Activated CD8-positive, alpha-beta T cell treated with anti-CD3 and anti-CD28 coated beads for 36 hours (primary cell): Measurements from ENCODE around the gene CNP. TPM values are rescaled to one million over a fixed set of nuclear protein-coding genes. Genes with fewer than 3 reads are reported as not detected.
A peak's percentile ranks its signal among the peaks of the same experiment; 100 is the strongest.

Experiments
- ATAC-seq: fragments of 200-7000 bp; cut with Tn5 transposase; one replicate; pipeline ENCODE4 v1.10.0; 2021; ENCODE audit warnings: mild to moderate bottlenecking, moderate library complexity
- CTCF ChIA-PET: fragments of 350-600 bp; sonication (Branson Sonifier 250); formaldehyde crosslinking; loops from one replicate; lab custom pipeline; 2021; ENCODE audit warnings: antibody characterized with exemption; lab: Charles Lee
- POLR2A ChIA-PET: fragments of 350-600 bp; sonication (Branson Sonifier 250); formaldehyde crosslinking; loops from one replicate; lab custom pipeline; 2021; ENCODE audit warnings: antibody characterized with exemption; lab: Charles Lee
- DNase-seq: peaks from one replicate; pipeline ENCODE4 v3.0.0-alpha.2; 2020
- H3K27ac Mint-ChIP-seq: one replicate; pipeline ENCODE4 v1.8.0; 2021; ENCODE audit warnings: mild to moderate bottlenecking, mixed read lengths
- H3K27me3 Mint-ChIP-seq: one replicate; pipeline ENCODE4 v1.8.0; 2021; ENCODE audit warnings: mixed read lengths
- H3K36me3 Mint-ChIP-seq: one replicate; pipeline ENCODE4 v1.8.0; 2021; ENCODE audit warnings: low read depth, mixed read lengths
- H3K4me1 Mint-ChIP-seq: one replicate; pipeline ENCODE4 v1.8.0; 2021; ENCODE audit warnings: low read depth, mixed read lengths
- H3K4me3 Mint-ChIP-seq: one replicate; pipeline ENCODE4 v1.8.0; 2021; ENCODE audit warnings: mild to moderate bottlenecking, moderate library complexity, mixed read lengths
- H3K9me3 Mint-ChIP-seq: one replicate; pipeline ENCODE4 v1.8.0; 2021; ENCODE audit warnings: mixed read lengths
- intact Hi-C: fragments of 100-400 bp; cut with micrococcal nuclease; formaldehyde crosslinking; loops from one replicate; pipeline ENCODE4 v1.10.0; 2022
- total RNA-seq, 2 experiments: library from RNA; stranded (reverse); gene quantifications; one replicate each; pipeline ENCODE4 v1.2.3, GENCODE V29; 2021
- TF ChIP-seq, protein P1 (sequence below): fragments of 200-600 bp; IDR thresholded peaks from one replicate; pipeline ENCODE4 v1.8.0; 2022; ENCODE audit warnings: antibody characterized with exemption, mild to moderate bottlenecking

Gene CNP
- total RNA-seq, 2 experiments from 2014 or later: 50.1 to 54.5 TPM

DNA sequence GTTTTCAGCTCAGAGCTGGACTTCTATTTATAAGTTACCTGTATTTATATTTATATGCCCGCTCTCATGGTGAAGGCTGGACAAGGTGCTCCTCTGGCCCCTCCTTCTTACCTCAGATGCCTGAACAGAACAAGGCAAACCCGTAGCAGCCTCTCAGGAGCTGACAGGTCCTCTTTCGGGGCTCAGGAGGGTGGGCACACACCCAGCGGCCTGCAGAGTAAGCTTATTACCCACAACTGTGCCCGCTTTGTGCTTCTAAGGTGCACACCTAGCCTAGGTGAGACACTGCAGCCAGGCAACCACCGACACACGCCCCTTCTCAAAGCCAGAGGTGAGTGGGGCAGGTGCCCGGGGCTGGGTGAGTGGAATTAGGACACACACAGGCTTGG, 58.6 kb downstream of the CNP start:
- Mint-ChIP-seq H3K4me3 (no peak overlapping the region), H3K4me1 (peaks cover 26% of the 10 kb centered on the region), H3K27me3 (peaks cover 5% of the 10 kb centered on the region), H3K27ac (no peak overlapping the region), H3K36me3 (peaks cover 11% of the 10 kb centered on the region), H3K9me3 (no peaks in the 10 kb centered on the region)
- TF ChIP-seq, protein P1, sequence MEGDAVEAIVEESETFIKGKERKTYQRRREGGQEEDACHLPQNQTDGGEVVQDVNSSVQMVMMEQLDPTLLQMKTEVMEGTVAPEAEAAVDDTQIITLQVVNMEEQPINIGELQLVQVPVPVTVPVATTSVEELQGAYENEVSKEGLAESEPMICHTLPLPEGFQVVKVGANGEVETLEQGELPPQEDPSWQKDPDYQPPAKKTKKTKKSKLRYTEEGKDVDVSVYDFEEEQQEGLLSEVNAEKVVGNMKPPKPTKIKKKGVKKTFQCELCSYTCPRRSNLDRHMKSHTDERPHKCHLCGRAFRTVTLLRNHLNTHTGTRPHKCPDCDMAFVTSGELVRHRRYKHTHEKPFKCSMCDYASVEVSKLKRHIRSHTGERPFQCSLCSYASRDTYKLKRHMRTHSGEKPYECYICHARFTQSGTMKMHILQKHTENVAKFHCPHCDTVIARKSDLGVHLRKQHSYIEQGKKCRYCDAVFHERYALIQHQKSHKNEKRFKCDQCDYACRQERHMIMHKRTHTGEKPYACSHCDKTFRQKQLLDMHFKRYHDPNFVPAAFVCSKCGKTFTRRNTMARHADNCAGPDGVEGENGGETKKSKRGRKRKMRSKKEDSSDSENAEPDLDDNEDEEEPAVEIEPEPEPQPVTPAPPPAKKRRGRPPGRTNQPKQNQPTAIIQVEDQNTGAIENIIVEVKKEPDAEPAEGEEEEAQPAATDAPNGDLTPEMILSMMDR: peak; percentile 44
- CTCF ChIA-PET: interaction anchor here (0.7 to 5.5 kb wide), 30 partner anchors 8 to 495 kb away, joined by 3 to 65 read pairs (median 5); partner anchors contain the start of genes DHX58, DNAJC7, GHDC and KAT2A
- POLR2A ChIA-PET: interaction anchor here (0.7 to 1.4 kb wide), 4 partner anchors 45 to 96 kb away, joined by 3 to 5 read pairs (median 4); partner anchors contain the start of genes DHX58 and KAT2A
- no peak for ATAC-seq
- intact Hi-C loops: no loop called here
- no peak for DNase-seq

DNA sequence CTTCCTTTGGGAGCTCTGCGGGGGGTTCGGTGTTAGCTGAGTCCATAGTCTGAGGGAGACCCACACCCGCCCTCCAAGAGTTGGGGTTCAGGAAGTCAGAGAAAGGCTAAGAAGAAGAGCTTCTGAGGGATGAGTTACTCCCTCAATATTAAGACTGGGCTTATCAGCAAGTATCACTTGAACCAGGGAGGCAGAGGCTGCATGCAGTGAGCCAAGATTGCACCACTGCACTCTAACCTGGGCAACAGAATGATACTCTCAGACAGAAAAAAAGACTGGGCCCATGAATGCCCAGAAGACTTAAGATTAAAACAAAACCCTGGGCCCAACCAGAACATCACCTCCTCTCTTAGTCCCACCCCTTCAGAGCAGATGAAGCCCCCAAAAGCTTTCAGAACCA, 59.3 kb downstream of the CNP start:
- H3K27me3 Mint-ChIP-seq: peaks cover 5% of the 10 kb centered on the region

DNA sequence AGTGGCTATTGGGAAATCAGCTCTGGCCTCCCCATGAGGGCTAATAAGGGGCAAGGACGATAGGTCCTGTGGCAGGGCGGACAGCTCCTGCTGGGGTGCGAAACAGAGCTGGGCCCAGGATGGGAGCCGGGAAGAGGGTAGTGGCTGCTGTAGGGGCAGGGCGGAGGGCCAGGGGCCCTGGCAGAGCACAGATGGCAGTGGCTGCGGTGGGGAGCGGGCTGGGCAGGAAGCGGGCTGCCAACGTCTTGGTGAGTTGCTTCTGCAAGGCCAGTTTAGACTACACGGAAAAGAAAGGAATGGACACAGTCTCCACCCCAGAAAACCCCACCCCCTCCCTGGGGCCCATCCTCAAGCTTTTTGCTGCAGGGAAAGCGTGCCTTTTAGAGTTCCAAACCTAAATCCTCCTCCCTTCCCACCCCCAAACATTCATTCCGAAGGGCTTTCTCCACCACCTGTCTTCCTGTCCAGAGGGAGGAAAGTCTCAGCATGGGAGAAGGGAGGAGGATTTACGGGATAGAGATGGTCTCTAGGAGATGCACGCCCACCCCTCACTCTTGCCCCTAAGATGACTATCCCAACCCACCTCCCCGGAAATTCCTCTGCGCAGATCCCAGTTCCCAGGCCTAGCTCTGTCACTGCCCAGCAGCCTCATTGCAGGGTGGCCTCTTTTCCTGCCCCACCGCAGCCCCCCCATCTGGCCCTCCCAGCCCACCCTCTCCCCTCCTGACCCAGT, 60.4 kb downstream of the CNP start:
- ChIA-PET CTCF (interaction anchor here (0.8 to 5.5 kb wide), 8 partner anchors 9 to 116 kb away, joined by 3 to 65 read pairs (median 13); partner anchors contain the start of genes DHX58, DNAJC7 and KAT2A), POLR2A (interaction anchor here (0.6 to 1.4 kb wide), 4 partner anchors 85 to 124 kb away, joined by 3 to 5 read pairs (median 4); partner anchors contain the start of gene KAT2A)
- no peaks in the 10 kb centered on the region for H3K9me3 Mint-ChIP-seq
- H3K27ac Mint-ChIP-seq: no peak overlapping the region
- no peak for DNase-seq
- peaks cover 11% of the 10 kb centered on the region for H3K36me3 Mint-ChIP-seq
- TF ChIP-seq, protein P1: no peak
- no peak overlapping the region for H3K4me3 Mint-ChIP-seq
- H3K27me3 Mint-ChIP-seq: peaks cover 5% of the 10 kb centered on the region
- peaks cover 14% of the 10 kb centered on the region for H3K4me1 Mint-ChIP-seq
- intact Hi-C loops: no loop called here
- ATAC-seq: no peak

More for the DNA sequence above, 59.3 kb downstream of the CNP start:
- POLR2A ChIA-PET: interaction anchor here (1.0 to 1.4 kb wide), 2 partner anchors 87 to 95 kb away, joined by 4 to 5 read pairs; partner anchors contain the start of genes DHX58 and KAT2A
- H3K36me3 Mint-ChIP-seq: peaks cover 11% of the 10 kb centered on the region
- ATAC-seq: no peak
- no peak overlapping the region for H3K27ac Mint-ChIP-seq
- peaks cover 21% of the 10 kb centered on the region for H3K4me1 Mint-ChIP-seq
- H3K4me3 Mint-ChIP-seq: no peak overlapping the region
- CTCF ChIA-PET: interaction anchor here (0.6 to 5.5 kb wide), 23 partner anchors 8 to 494 kb away, joined by 3 to 65 read pairs (median 5); partner anchors contain the start of genes DHX58, DNAJC7, KAT2A and ODAD4
- intact Hi-C loops: no loop called here
- TF ChIP-seq, protein P1: no peak
- H3K9me3 Mint-ChIP-seq: no peaks in the 10 kb centered on the region
- no peak for DNase-seq

Other genes starting within 250 kb of the CNP start
- under 1 TPM; 0.07 to 0.09 TPM for gene HAP1, start 232.2 kb upstream of the CNP start, total RNA-seq
- gene JUP, start 180.1 kb upstream of the CNP start, total RNA-seq: 1 to 10 TPM; 1.5 to 1.8 TPM
- gene P3H4, start 154.8 kb upstream of the CNP start, total RNA-seq: 1 to 10 TPM; 2.6 to 3.2 TPM
- 1 to 10 TPM in 1 of 2 experiments, under 1 TPM in 1; 0.74 to 1.2 TPM for gene FKBP10, start 153.8 kb upstream of the CNP start, total RNA-seq
- 10 to 100 TPM; 30.5 to 32.3 TPM for gene NT5C3B, start 130.6 kb upstream of the CNP start, total RNA-seq
- gene KLHL10, start 129.0 kb upstream of the CNP start, total RNA-seq: under 1 TPM in 1 of 2 experiments, not detected in 1; 0.36 TPM
- gene KLHL11, start 101.4 kb upstream of the CNP start, total RNA-seq: 10 to 100 TPM; 19.2 to 19.6 TPM
- gene ACLY, start 47.8 kb upstream of the CNP start, total RNA-seq: 100 to 1,000 TPM; 185 to 186 TPM
- gene ODAD4, start 36.2 kb upstream of the CNP start, total RNA-seq: 1 to 10 TPM in 1 of 2 experiments, under 1 TPM in 1; 0.81 to 1.4 TPM
- gene DNAJC7, start 50.6 kb downstream of the CNP start, total RNA-seq: 10 to 100 TPM; 86.7 to 90.3 TPM
- 10 to 100 TPM; 13.8 to 15.0 TPM for gene NKIRAS2, start 53.3 kb downstream of the CNP start, total RNA-seq
- gene C17orf113, start 83.8 kb downstream of the CNP start, total RNA-seq: under 1 TPM; 0.72 to 0.77 TPM
- 1 to 10 TPM; 1.3 TPM for gene ZNF385C, start 131.7 kb downstream of the CNP start, total RNA-seq
- gene DHX58, start 145.9 kb downstream of the CNP start, total RNA-seq: 10 to 100 TPM; 31.7 to 36.2 TPM
- gene KAT2A, start 154.6 kb downstream of the CNP start, total RNA-seq: 10 to 100 TPM; 49.2 to 50.2 TPM
- under 1 TPM in 1 of 2 experiments, not detected in 1; 0.41 TPM for gene HSPB9, start 156.0 kb downstream of the CNP start, total RNA-seq
- 10 to 100 TPM; 30.7 to 32.5 TPM for gene RAB5C, start 188.2 kb downstream of the CNP start, total RNA-seq
- gene KCNH4, start 214.3 kb downstream of the CNP start, total RNA-seq: under 1 TPM; 0.38 to 0.43 TPM
- gene HCRT, start 218.7 kb downstream of the CNP start, total RNA-seq: not detected
- gene GHDC, start 227.7 kb downstream of the CNP start, total RNA-seq: 10 to 100 TPM; 12.3 to 14.9 TPM